ENCODE data around the gene EIF4G1.
"Not testable (repeated sequence)": the region's sequence is repeated elsewhere in the genome, so short reads cannot be mapped to it uniquely, and the experiment has no call there.

Gene EIF4G1

GRCh38 chr3:184314363-184314699 is at the start of gene EIF4G1:
Gene EIF4G1 (plus strand): TSS chr3:184314606. CDS start chr3:184315797, 1,191 bp downstream.
- peak; percentile 97 to 98 for DNase-seq

GRCh38 chr3:184267249-184267648 is 47.2 kb upstream of the EIF4G1 start:
- not testable (repeated sequence) for DNase-seq

GRCh38 chr3:184272269-184272668 is 42.1 kb upstream of the EIF4G1 start:
- DNase-seq = no peak

- no peak for DNase-seq
Measured at GRCh38 chr3:184275381-184275701, 39.1 kb upstream of the EIF4G1 start.

- DNase-seq = no peak
Measured at GRCh38 chr3:184275961-184276910, 38.2 kb upstream of the EIF4G1 start, which contains the start of gene ECE2. Gene ECE2 (plus strand): TSS chr3:184276022. CDS start chr3:184276154, 132 bp downstream.

- DNase-seq = no peak
Measured at GRCh38 chr3:184277366-184277765, 37.0 kb upstream of the EIF4G1 start.

GRCh38 chr3:184282941-184283340 is 31.5 kb upstream of the EIF4G1 start:
- DNase-seq = no peak

- no peak for DNase-seq
Measured at GRCh38 chr3:184283681-184284080, 30.7 kb upstream of the EIF4G1 start.

GRCh38 chr3:184284696-184285095 is 29.7 kb upstream of the EIF4G1 start:
- DNase-seq = peak; percentile 88 to 91

- DNase-seq = peak; percentile 67 to 75
Measured at GRCh38 chr3:184289426-184289938, 24.9 kb upstream of the EIF4G1 start.

- no peak for DNase-seq
Measured at GRCh38 chr3:184290331-184290730, 24.1 kb upstream of the EIF4G1 start.

GRCh38 chr3:184291044-184291737 is 23.2 kb upstream of the EIF4G1 start:
- no peak for DNase-seq

GRCh38 chr3:184291738-184292445 is 22.5 kb upstream of the EIF4G1 start:
- no peak for DNase-seq

GRCh38 chr3:184295771-184296170 is 18.6 kb upstream of the EIF4G1 start:
- peak in 1 of 2 experiments; percentile 32 for DNase-seq

- no peak for DNase-seq
Measured at GRCh38 chr3:184296616-184297015, 17.8 kb upstream of the EIF4G1 start.

GRCh38 chr3:184298759-184299487 is 15.5 kb upstream of the EIF4G1 start, which contains the start of gene PSMD2:
Gene PSMD2 (plus strand): TSS chr3:184299241. CDS start chr3:184299267, 26 bp downstream.
- peak; percentile 99 to 100 for DNase-seq

- peak in 1 of 2 experiments; percentile 51 for DNase-seq
Measured at GRCh38 chr3:184299488-184300377, 14.7 kb upstream of the EIF4G1 start.

GRCh38 chr3:184300378-184300720 is 14.1 kb upstream of the EIF4G1 start:
- no peak for DNase-seq

GRCh38 chr3:184305577-184305976 is 8.8 kb upstream of the EIF4G1 start:
- DNase-seq = peak in 1 of 2 experiments; percentile 18

GRCh38 chr3:184306341-184306972 is 7.9 kb upstream of the EIF4G1 start:
- DNase-seq = no peak

- DNase-seq = no peak
Measured at GRCh38 chr3:184307915-184308314, 6.5 kb upstream of the EIF4G1 start.
